ENCODE measurements around the gene BHLHE23. TPM values are rescaled to one million over a fixed set of nuclear protein-coding genes. Genes with fewer than 3 reads are reported as not detected.

The BHLHE23 gene
- total RNA-seq, 2 donors from 2014 or later = not detected

DNA sequence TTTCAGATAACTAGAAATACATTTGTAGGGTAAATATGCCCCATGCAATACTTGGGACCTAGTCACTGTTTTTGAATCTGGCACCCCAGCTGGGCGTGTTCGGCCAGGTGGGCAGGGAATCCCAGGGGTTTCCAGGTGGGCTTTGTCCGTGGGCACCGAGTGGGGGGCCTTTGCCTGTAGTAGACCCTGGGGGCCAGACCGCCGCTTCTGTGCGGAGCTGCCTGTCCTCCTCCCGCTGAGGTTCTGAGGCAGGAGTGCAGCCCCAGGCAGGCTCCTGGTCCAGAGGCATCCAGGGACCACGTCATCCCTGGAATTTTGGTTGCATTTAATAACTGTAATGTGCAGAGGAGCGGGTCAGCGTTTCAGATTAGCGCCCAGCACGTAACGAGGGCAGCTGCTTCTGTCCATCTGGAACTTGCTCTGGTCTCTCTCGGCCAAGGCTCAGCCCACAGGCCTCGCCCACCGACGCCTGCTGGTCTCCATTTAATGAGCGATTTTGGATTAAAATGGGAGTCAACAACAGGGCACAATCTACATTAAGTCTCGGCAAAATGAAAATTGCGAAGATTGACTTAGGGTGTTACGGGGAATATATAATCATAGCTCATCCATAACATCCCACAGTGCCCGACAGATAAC lies 12.8 kb downstream of the BHLHE23 start:
- no peaks in the 10 kb centered on the region for H3K9me3 ChIP-seq (ENCODE audit: control insufficient read depth, low read length, poor library complexity, severe bottlenecking)
- H3K36me3 Mint-ChIP-seq (ENCODE audit: low read depth) = peaks cover 2% of the 10 kb centered on the region
- H3K27ac Mint-ChIP-seq = no peak overlapping the region
- DNase-seq (no peak), ATAC-seq (no peak)
- no peak overlapping the region for H3K4me3 Mint-ChIP-seq
- peaks cover 62% of the 10 kb centered on the region for H3K27me3 Mint-ChIP-seq
- H3K4me1 Mint-ChIP-seq = peaks cover 3% of the 10 kb centered on the region

DNA sequence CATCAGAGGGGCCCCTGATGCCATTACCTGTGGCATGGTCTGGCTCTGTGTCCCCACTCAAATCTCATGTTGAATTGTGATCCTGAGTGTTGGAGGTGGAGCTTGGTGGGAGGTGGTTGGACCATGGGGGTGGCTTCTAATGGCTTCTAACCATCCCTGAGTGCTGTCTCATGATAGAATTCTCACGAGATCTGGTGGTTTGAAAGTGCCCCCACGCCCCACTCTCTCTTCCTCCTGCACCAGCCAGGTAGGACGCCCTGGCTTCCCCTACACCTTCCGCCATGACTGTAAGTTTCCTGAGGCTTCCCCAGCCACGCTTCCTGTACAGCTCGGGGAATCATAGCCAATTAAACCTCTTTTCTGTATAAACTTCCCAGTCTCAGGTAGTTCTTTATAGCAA lies 14.9 kb downstream of the BHLHE23 start:
- no peak for ATAC-seq
- Mint-ChIP-seq H3K4me1 (peaks cover 2% of the 10 kb centered on the region), H3K4me3 (no peak overlapping the region), H3K27ac (no peak overlapping the region), H3K36me3 (ENCODE audit: low read depth) (no peaks in the 10 kb centered on the region), H3K27me3 (peaks cover 46% of the 10 kb centered on the region)
- no peak for DNase-seq
- no peaks in the 10 kb centered on the region for H3K9me3 ChIP-seq (ENCODE audit: control insufficient read depth, low read length, poor library complexity, severe bottlenecking)

DNA sequence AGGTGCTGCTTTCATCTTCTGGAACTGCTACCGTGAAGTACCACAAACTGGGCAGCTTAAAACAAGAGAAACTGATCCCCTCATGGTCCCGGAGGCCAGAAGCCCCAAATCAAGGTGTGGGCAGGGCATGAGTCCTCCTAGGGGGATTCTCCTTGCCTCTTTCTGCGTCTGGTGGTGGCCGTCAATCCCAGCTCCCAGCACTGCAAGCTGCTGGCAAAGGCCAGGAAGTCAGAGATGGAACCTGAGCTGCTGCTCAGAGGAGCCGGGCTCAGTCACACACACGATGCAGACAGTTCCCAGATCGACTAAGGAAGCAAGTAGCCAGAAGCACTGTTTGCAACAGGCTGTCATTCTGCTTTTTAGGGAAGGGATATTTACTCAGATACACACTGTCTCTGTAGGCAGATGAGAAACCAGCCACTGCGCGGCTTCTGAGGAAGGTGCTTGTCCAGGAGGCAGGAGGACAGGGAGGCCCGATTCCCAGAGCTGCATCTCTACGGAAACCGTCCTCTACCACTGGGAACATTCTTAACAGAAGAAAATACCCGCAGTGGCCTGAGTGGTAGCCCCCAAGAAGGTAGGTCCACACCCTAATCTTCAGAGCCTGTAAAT lies 15.5 kb downstream of the BHLHE23 start:
- ATAC-seq (no peak), DNase-seq (no peak)
- Mint-ChIP-seq H3K27me3 (peaks cover 42% of the 10 kb centered on the region), H3K27ac (no peak overlapping the region), H3K4me3 (no peak overlapping the region), H3K36me3 (ENCODE audit: low read depth) (no peaks in the 10 kb centered on the region), H3K4me1 (peaks cover 2% of the 10 kb centered on the region)
- H3K9me3 ChIP-seq (ENCODE audit: control insufficient read depth, low read length, poor library complexity, severe bottlenecking) = no peaks in the 10 kb centered on the region

DNA sequence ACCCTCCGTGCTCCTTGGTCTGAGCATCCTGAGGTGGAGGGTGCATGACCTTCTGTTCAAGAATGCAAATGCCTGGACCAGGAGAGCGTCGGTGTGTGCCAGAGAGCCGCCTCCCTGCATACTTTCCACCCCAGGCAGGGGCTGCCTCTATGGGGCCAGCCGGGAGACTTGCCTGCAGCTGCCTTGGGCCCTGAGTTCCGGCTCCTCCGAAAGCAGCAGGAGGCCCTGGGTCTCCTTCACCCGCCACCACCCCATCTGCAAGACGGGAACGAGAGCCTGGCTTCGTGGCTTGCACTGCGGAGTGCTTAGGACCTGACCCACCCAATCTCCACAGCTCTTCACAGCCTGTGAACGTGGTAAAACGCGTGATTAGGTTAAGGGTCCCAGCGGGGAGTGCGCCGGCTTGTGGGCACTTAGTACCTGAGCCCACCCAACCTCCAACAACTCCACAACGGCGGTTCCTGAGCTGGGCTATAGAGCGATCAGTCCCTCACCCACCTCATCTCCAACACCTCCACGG lies 16.4 kb downstream of the BHLHE23 start:
- no peaks in the 10 kb centered on the region for H3K9me3 ChIP-seq (ENCODE audit: control insufficient read depth, low read length, poor library complexity, severe bottlenecking)
- H3K4me1 Mint-ChIP-seq = peaks cover 2% of the 10 kb centered on the region
- H3K27ac Mint-ChIP-seq = no peak overlapping the region
- ATAC-seq (no peak), DNase-seq (no peak)
- H3K4me3 Mint-ChIP-seq = no peak overlapping the region
- H3K27me3 Mint-ChIP-seq = peaks cover 32% of the 10 kb centered on the region
- H3K36me3 Mint-ChIP-seq (ENCODE audit: low read depth) = no peaks in the 10 kb centered on the region

DNA sequence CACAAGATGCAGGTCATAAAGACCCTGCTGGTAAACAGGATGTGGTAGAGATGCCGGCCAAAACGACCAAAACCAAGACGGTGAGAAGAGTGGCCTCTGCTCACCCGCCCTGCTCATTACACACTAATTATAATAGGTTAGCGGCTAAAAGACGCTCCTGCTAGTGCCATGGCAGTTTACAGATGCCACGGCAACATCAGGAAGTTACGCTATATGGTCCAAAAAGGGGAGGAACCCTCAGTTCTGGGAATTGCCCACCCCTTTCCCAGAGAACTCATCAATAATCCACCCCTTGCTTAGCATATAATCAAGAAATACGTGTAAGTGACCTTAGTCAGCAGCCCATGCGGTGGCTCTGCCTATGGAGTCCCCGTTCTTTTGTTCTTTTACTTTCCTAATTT lies 17.6 kb downstream of the BHLHE23 start:
- Mint-ChIP-seq H3K4me1 (peaks cover 2% of the 10 kb centered on the region), H3K27me3 (peaks cover 30% of the 10 kb centered on the region), H3K27ac (no peak overlapping the region), H3K4me3 (peak overlapping the region; percentile 86), H3K36me3 (ENCODE audit: low read depth) (no peaks in the 10 kb centered on the region)
- DNase-seq = no peak
- peak; percentile 53 for ATAC-seq
- no peaks in the 10 kb centered on the region for H3K9me3 ChIP-seq (ENCODE audit: control insufficient read depth, low read length, poor library complexity, severe bottlenecking)

DNA sequence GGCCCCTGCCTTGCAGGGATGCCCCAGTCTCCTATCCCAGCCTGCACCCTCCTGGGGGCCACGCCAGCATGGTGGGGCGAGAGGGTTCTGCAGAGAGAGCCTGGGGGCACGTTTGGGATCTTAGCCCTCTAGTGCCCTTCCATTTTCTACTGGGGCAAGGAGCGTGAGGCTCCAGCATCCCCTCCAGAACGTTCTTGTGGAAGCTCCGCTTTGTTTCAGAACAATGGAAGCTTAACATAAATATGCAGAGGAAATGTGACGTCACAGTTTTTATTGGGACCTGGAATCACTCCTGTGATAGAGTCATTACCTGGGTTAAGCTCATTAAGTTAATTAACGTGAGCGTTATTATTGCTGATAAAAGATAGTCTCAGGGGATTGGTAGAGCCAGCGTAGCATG lies 19.6 kb downstream of the BHLHE23 start:
- H3K9me3 ChIP-seq (ENCODE audit: control insufficient read depth, low read length, poor library complexity, severe bottlenecking) = no peaks in the 10 kb centered on the region
- Mint-ChIP-seq H3K36me3 (ENCODE audit: low read depth) (no peaks in the 10 kb centered on the region), H3K27ac (no peak overlapping the region), H3K4me1 (peaks cover 4% of the 10 kb centered on the region), H3K27me3 (peaks cover 33% of the 10 kb centered on the region), H3K4me3 (no peak overlapping the region)
- DNase-seq (no peak), ATAC-seq (no peak)

DNA sequence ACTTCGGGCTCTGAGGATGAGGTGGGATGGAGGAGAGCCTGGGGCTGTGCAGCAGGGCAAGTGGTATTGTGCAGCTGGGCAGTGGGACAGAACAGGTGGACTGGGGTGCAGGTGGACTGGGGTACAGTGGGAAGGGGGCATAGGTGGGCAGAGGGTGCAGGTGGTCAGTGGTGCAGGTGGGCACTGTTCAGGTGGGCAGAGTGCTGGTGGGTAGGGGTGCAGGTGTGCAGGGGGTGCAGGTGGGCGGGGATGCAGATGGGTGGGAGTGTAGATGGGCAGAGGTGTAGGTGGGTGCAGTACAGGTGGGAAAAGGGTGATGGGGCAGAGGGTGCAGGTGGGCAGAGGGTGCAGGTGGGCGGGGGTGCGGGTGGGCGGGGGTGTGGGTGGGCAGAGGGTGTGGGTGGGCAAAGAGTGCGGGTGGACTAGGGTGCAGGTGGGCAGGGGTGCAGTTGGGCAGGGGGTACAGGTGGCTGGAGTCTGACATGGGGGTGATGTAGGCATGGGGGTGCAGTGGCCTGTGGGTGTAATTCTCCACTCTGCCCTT lies 20.4 kb downstream of the BHLHE23 start:
- Mint-ChIP-seq H3K27ac (no peak overlapping the region), H3K36me3 (ENCODE audit: low read depth) (no peaks in the 10 kb centered on the region), H3K4me3 (no peak overlapping the region), H3K4me1 (peaks cover 6% of the 10 kb centered on the region), H3K27me3 (peaks cover 35% of the 10 kb centered on the region)
- no peak for DNase-seq
- ATAC-seq = no peak
- no peaks in the 10 kb centered on the region for H3K9me3 ChIP-seq (ENCODE audit: control insufficient read depth, low read length, poor library complexity, severe bottlenecking)

DNA sequence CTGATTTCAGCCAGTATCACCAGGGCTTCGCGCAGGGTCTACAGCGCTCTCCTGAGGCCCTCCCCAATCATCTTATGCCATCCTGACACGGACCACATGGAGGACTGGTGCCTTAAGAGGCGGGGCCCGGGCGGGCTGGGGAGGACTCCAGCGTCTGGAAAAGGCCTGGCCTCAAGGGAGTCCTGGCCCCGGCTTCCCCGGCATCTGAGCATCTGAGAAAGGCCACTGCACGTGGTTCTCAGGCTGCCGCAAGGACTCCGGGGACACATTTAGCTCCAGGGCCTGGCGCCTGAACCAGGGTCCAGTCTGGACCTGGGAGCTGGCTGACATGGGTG lies 21.4 kb downstream of the BHLHE23 start:
- ATAC-seq = no peak
- Mint-ChIP-seq H3K4me1 (peaks cover 9% of the 10 kb centered on the region), H3K36me3 (ENCODE audit: low read depth) (no peaks in the 10 kb centered on the region), H3K27ac (no peak overlapping the region), H3K27me3 (peaks cover 31% of the 10 kb centered on the region), H3K4me3 (no peak overlapping the region)
- no peaks in the 10 kb centered on the region for H3K9me3 ChIP-seq (ENCODE audit: control insufficient read depth, low read length, poor library complexity, severe bottlenecking)
- no peak for DNase-seq

DNA sequence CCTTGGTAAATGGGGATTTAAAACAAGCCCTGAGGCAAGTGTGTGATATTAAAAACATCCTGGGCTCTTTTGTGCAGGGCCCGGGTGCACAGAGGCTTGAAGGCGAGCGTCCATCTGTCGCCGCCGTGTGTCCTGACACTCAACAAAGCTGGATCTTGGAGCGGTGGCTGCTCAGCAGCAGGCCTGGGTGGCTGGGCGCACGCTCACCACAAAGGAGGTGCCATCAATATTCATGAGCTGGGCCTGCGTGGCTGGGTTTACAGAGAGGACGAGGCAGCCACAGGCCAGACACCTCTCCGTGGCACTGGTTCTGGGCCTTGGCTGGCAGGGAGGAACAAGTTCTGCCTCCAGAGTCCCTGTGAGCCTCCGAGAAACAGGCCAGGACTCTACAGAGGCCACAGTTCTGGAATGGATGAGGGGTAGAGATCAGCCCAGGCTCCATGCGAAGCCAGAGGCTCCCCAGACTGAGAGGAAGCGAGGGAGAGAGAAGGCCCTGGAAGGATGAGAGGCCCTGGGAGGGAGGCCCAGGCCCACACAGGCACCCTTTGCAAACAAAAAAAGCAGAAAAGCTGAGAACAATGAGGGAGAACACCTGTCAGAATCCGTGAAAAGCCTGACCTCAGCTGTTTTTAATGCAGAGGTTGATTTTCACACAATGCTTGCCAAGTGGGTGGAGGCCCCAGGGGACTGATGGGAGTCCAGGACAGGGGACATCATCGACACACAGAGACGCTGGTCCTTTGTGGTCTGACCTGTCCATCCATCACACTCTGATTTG lies 21.9 kb downstream of the BHLHE23 start:
- H3K4me1 Mint-ChIP-seq = peaks cover 10% of the 10 kb centered on the region
- DNase-seq = no peak
- no peak overlapping the region for H3K4me3 Mint-ChIP-seq
- no peak for ATAC-seq
- peaks cover 34% of the 10 kb centered on the region for H3K27me3 Mint-ChIP-seq
- H3K9me3 ChIP-seq (ENCODE audit: control insufficient read depth, low read length, poor library complexity, severe bottlenecking) = no peaks in the 10 kb centered on the region
- no peaks in the 10 kb centered on the region for H3K36me3 Mint-ChIP-seq (ENCODE audit: low read depth)
- no peak overlapping the region for H3K27ac Mint-ChIP-seq

DNA sequence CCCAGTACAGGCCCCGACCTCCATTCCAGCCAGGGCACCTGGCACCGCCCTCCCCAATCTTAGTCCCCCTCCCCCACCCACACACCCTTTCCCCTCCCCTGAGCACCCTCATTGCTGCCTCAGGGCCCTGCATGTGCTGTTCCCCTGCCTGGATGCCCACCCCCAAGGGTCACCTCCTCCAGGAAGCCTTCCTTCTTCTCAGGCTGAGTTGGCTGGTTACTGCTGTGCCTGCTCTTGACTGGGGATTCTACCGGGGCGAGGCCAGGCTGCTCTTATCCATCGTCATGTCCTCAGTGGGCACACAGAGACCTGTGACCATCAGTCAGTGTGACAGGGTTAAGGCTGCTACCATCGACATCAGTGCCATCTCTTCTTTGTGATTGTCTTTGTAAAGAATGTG lies 23.6 kb downstream of the BHLHE23 start:
- ATAC-seq (no peak), DNase-seq (no peak)
- no peak overlapping the region for H3K4me3 Mint-ChIP-seq
- H3K36me3 Mint-ChIP-seq (ENCODE audit: low read depth) = no peaks in the 10 kb centered on the region
- no peaks in the 10 kb centered on the region for H3K9me3 ChIP-seq (ENCODE audit: control insufficient read depth, low read length, poor library complexity, severe bottlenecking)
- no peak overlapping the region for H3K27ac Mint-ChIP-seq
- peaks cover 13% of the 10 kb centered on the region for H3K4me1 Mint-ChIP-seq
- H3K27me3 Mint-ChIP-seq = peaks cover 47% of the 10 kb centered on the region

DNA sequence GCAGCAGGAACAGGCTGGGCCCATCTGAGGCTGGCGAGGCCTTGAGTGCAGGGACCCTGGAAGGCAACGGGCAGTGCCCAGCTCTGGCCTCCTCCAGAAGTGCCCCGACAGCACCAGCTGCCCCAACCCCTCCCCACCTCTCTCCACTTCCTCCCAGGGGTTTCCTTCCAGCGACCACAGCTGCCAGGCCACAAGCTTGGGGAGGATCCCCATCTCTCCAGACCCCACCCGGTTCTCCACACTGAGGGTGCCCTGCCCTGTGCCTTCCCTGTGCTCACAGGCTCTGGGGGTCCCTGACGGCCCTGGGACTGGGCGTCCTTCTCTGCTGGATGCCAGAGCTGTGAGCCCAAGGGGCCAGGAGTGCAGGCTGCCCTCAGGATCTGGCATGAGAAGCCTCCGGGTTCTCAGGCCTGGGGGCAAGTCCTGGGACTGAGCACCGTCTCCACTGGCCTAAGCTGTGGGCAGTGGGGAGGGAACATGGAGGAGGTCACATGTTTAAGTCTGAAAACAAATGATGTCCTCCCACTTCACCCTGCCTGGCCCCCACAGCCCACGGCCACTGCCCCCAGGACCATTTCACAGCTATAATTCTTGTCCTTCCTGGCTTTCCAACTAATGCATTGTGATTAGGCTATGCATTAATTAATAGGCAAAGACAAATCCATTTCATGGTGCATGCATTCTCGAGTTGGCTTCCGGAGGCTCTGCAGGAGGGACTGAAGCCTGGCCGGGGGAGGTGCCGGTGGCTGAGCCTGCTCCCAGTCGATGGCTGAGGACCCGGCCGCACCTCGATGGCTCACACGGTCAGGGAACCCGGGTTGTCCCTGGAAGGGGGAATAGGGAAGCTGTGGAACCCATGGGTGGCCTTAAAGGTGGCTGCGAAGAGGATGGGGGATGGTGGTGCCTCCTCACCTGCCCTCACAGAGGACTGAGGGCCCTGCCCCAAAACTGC lies 24.4 kb downstream of the BHLHE23 start:
- H3K27ac Mint-ChIP-seq = peak overlapping the region; percentile 34
- H3K36me3 Mint-ChIP-seq (ENCODE audit: low read depth) = no peaks in the 10 kb centered on the region
- peak overlapping the region; percentile 76 for H3K4me3 Mint-ChIP-seq
- no peaks in the 10 kb centered on the region for H3K9me3 ChIP-seq (ENCODE audit: control insufficient read depth, low read length, poor library complexity, severe bottlenecking)
- DNase-seq (no peak), ATAC-seq (no peak)
- peaks cover 52% of the 10 kb centered on the region for H3K27me3 Mint-ChIP-seq
- peaks cover 13% of the 10 kb centered on the region for H3K4me1 Mint-ChIP-seq

DNA sequence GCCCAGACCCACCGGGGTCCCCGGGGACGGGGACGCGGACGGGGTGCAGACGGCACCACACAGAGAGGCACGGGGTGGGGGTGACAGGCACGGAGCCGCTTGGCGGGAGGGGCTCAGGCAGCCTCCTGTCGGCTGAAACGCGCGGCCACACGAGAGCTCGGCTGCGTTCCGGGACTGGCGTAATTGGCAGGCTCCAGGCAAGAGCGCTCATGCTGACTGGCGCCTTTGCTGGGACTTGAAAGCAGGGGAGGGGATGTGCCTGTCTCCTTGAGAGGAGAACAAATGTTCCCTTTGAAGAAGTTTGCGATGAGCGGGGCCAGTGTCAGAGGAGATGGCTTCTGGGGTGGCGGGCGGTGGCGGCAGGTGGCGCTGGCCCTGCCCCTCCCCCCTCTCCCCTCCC lies 25.8 kb downstream of the BHLHE23 start:
- DNase-seq = peak in 2 of 3 donors; percentile 23 to 25
- peak; percentile 15 for ATAC-seq
- Mint-ChIP-seq H3K27me3 (peaks cover 59% of the 10 kb centered on the region), H3K4me3 (peak overlapping the region; percentile 76), H3K4me1 (peaks cover 15% of the 10 kb centered on the region), H3K36me3 (ENCODE audit: low read depth) (no peaks in the 10 kb centered on the region), H3K27ac (no peak overlapping the region)
- no peaks in the 10 kb centered on the region for H3K9me3 ChIP-seq (ENCODE audit: control insufficient read depth, low read length, poor library complexity, severe bottlenecking)

Data from T-helper 17 cell (primary cell).